SK-N-SH (cell line): ENCODE data around the gene H6PD. TPM values are rescaled to one million over a fixed set of nuclear protein-coding genes. Genes with fewer than 3 reads are reported as not detected.

Experiments used
- CTCF ChIA-PET: fragments of 300-600, 350-600 bp; formaldehyde crosslinking; extraction: SDS; loops from one replicate; lab custom pipeline; 2021; lab: Yijun Ruan, JAX
- POLR2A ChIA-PET: fragments of 350-600 bp; sonication (Branson Sonifier 250); formaldehyde crosslinking; extraction: SDS; loops from one replicate; lab custom pipeline; 2020; ENCODE audit warnings: antibody characterized with exemption, inconsistent platforms; lab: Yijun Ruan, JAX
- DNase-seq: peaks from one replicate; pipeline ENCODE4 v3.0.0; 2012
- H2AFZ ChIP-seq: fragments of 200-600 bp; sonication (generic); 2 replicates; pipeline ENCODE4 v1.8.1; 2016; ENCODE audit warnings: antibody characterized with exemption, mild to moderate bottlenecking, low read depth
- H3F3A ChIP-seq: fragments of 200-600 bp; sonication (generic); replicated peaks from 2 replicates; pipeline ENCODE3; 2016; ENCODE audit warnings: antibody characterized with exemption, mild to moderate bottlenecking; ENCODE audit not compliant: insufficient read depth
- H3K27ac ChIP-seq, 2 experiments: fragments of 200-500 bp in 1 of 2; fragments of 200-600 bp in 1 of 2; sonication (Bioruptor generic) in 1 of 2; sonication (generic), shearing (Covaris generic) in 1 of 2; 2 replicates each; pipeline versions ENCODE4 v1.5.1 to v1.6.1; 2014 to 2016; ENCODE audit warnings: low read depth in 2 of 2, inconsistent platforms in 1 of 2, low read length in 1 of 2, mild to moderate bottlenecking in 1 of 2, mixed read lengths in 1 of 2
- H3K27me3 ChIP-seq: fragments of 200-600 bp; sonication (generic), shearing (Covaris generic); 2 replicates; pipeline ENCODE4 v1.6.1; 2016; ENCODE audit warnings: mixed run types; ENCODE audit not compliant: insufficient read depth
- H3K36me3 ChIP-seq, 2 experiments: fragments of 200-500 bp in 1 of 2; fragments of 200-600 bp in 1 of 2; sonication (Bioruptor generic) in 1 of 2; sonication (generic) in 1 of 2; replicated peaks in 1 of 2; 2 replicates each; pipeline versions ENCODE3 to v1.5.1; 2014 to 2016; ENCODE audit warnings: low read length in 1 of 2, mild to moderate bottlenecking in 1 of 2; ENCODE audit not compliant: insufficient read depth in 2 of 2, control insufficient read depth in 1 of 2
- H3K4me1 ChIP-seq, 2 experiments: fragments of 200-500 bp in 1 of 2; fragments of 200-600 bp in 1 of 2; sonication (Bioruptor generic) in 1 of 2; sonication (generic), shearing (Covaris generic) in 1 of 2; 2 replicates each; pipeline versions ENCODE4 v1.5.1 to v1.6.1; 2014 to 2016; ENCODE audit warnings: low read depth in 1 of 2, low read length in 1 of 2, mixed run types in 1 of 2; ENCODE audit not compliant: insufficient read depth in 2 of 2, control insufficient read depth in 1 of 2
- H3K4me2 ChIP-seq: fragments of 200-600 bp; sonication (generic), shearing (Covaris generic); 2 replicates; pipeline ENCODE4 v1.6.1; 2017; ENCODE audit warnings: mixed run types
- H3K4me3 ChIP-seq, 2 experiments: fragments of 200-500 bp in 1 of 2; fragments of 200-600 bp in 1 of 2; sonication (Bioruptor generic) in 1 of 2; sonication (generic), shearing (Covaris generic) in 1 of 2; 2 replicates each; pipeline versions ENCODE4 v1.5.1 to v1.8.1; 2014 to 2016; ENCODE audit warnings: low read depth in 2 of 2, inconsistent platforms in 1 of 2, low read length in 1 of 2, mild to moderate bottlenecking in 1 of 2, mixed read lengths in 1 of 2, moderate library complexity in 1 of 2
- H3K79me2 ChIP-seq: fragments of 200-600 bp; sonication (generic); 2 replicates; pipeline ENCODE4 v1.8.1; 2017; ENCODE audit warnings: mild to moderate bottlenecking; ENCODE audit not compliant: insufficient read depth
- H3K9ac ChIP-seq: fragments of 200-600 bp; sonication (generic); 2 replicates; pipeline ENCODE4 v1.6.1; 2017; ENCODE audit warnings: mixed run types
- H3K9me2 ChIP-seq: fragments of 200-600 bp; sonication (generic); 2 replicates; pipeline ENCODE4 v1.6.1; 2017; ENCODE audit warnings: mixed run types
- H3K9me3 ChIP-seq: fragments of 200-600 bp; sonication (generic); 2 replicates; pipeline ENCODE4 v1.6.1; 2017; ENCODE audit warnings: mixed run types, mild to moderate bottlenecking, moderate library complexity
- H4K20me1 ChIP-seq: fragments of 200-600 bp; sonication (generic); 2 replicates; pipeline ENCODE4 v1.6.1; 2017; ENCODE audit warnings: mild to moderate bottlenecking, mixed run types; ENCODE audit not compliant: insufficient read depth
- CHD2 ChIP-seq: fragments of 150-350 bp; IDR thresholded peaks from 2 replicates; pipeline ENCODE4 v1.6.1; 2018; ENCODE audit warnings: low read length; ENCODE audit not compliant: partially characterized antibody
- EZH2phosphoT487 ChIP-seq: fragments of 200-600 bp; sonication (generic); IDR thresholded peaks from 2 replicates; pipeline ENCODE4 v1.6.1; 2017; ENCODE audit warnings: low read depth, mixed run types, mild to moderate bottlenecking, antibody characterized with exemption, moderate library complexity, borderline replicate concordance
- FOXM1 ChIP-seq: IDR thresholded peaks from 2 replicates; pipeline ENCODE4 v1.4.0; 2012; ENCODE audit warnings: low read depth, mild to moderate bottlenecking
- GABPA ChIP-seq: IDR thresholded peaks from 2 replicates; pipeline ENCODE4 v1.4.0; 2012; ENCODE audit warnings: low read depth, mild to moderate bottlenecking
- GATA2 ChIP-seq: sonication (generic); formaldehyde crosslinking; IDR thresholded peaks from 2 replicates; pipeline ENCODE4 v1.5.0; 2020; ENCODE audit warnings: mild to moderate bottlenecking, missing genetic modification reagents
- JUND ChIP-seq: IDR thresholded peaks from 2 replicates; pipeline ENCODE4 v1.4.0; 2012
- MEF2A ChIP-seq: IDR thresholded peaks from 2 replicates; pipeline ENCODE4 v1.4.0; 2012; ENCODE audit warnings: low read depth, borderline replicate concordance
- PBX3 ChIP-seq: IDR thresholded peaks from 2 replicates; pipeline ENCODE4; 2012
- POLR2AphosphoS5 ChIP-seq: IDR thresholded peaks from 2 replicates; pipeline ENCODE4 v1.6.1; 2012; ENCODE audit warnings: low read depth, low read length
- RXRA ChIP-seq: IDR thresholded peaks from 2 replicates; pipeline ENCODE4 v1.4.0; 2012; ENCODE audit warnings: low read depth, mild to moderate bottlenecking, borderline replicate concordance
- TAF1 ChIP-seq: IDR thresholded peaks from 2 replicates; pipeline ENCODE4 v1.6.1; 2012; ENCODE audit warnings: low read depth, mild to moderate bottlenecking, low read length, moderate library complexity, borderline replicate concordance
- TCF12 ChIP-seq: IDR thresholded peaks from 2 replicates; pipeline ENCODE4 v1.4.0; 2012
- TEAD4 ChIP-seq: IDR thresholded peaks from 2 replicates; pipeline ENCODE4 v1.4.0; 2012; ENCODE audit warnings: mild to moderate bottlenecking, borderline replicate concordance; ENCODE audit not compliant: insufficient read depth
- USF1 ChIP-seq: IDR thresholded peaks from 2 replicates; pipeline ENCODE4 v1.4.0; 2012; ENCODE audit warnings: low read depth, borderline replicate concordance
- WGBS: methylation state at CpG from one replicate; pipeline ENCODE4 v1.1.6; 2017; ENCODE audit warnings: low lambda C conversion rate; 5-methylcytosine and 5-hydroxymethylcytosine counted together
- polyA plus RNA-seq, 3 experiments: library from polyadenylated mRNA; depleted of rRNA; stranded (reverse); fragments of >200 nt; gene quantifications; 2 replicates each; pipeline ENCODE4 v1.2.3, GENCODE V29; 2012
- TF ChIP-seq, protein P1 (sequence below): fragments of 150-350 bp; IDR thresholded peaks from 2 replicates; pipeline ENCODE4 v1.6.1; 2017; ENCODE audit warnings: antibody characterized with exemption, low read length, low read depth, borderline replicate concordance
- TF ChIP-seq, protein P2 (sequence below): fragments of 150-350 bp; IDR thresholded peaks from 2 replicates; pipeline ENCODE4 v1.6.1; 2016; ENCODE audit warnings: mild to moderate bottlenecking, low read depth, low read length

Gene H6PD
- polyA plus RNA-seq, 1 of the 3 experiments (the other 2 are of a cell fraction), result 19.1 TPM

GRCh38 chr1:9230869-9231533 lies 3.6 kb upstream of the H6PD start:
- Histone ChIP-seq H3K79me2 (peaks cover 9% of the 10 kb centered on the region), H3K27me3 (no peaks in the 10 kb centered on the region), H3K9me3 (no peaks in the 10 kb centered on the region), H3K4me3 (no peak overlapping the region), H3K4me1 (peaks cover 0 to 5% of the 10 kb centered on the region in 2 experiments; a peak in 1 of 4 replicates), H3K4me2 (no peak overlapping the region), H3K9me2 (no peaks in the 10 kb centered on the region), H3F3A (no peaks in the 10 kb centered on the region), H3K9ac (no peak overlapping the region), H4K20me1 (no peaks in the 10 kb centered on the region), H2AFZ (no peak overlapping the region), H3K27ac (no peak overlapping the region), H3K36me3 (no peaks in the 10 kb centered on the region)
- 82% methylated on average over 7 of the region's 7 CpGs for WGBS
- CTCF ChIA-PET, result interaction anchor here (1.1 to 2.4 kb wide), 5 partner anchors 10 to 218 kb away, joined by 3 to 9 read pairs (median 4); no protein-coding TSS in a partner anchor
- no peak for DNase-seq
- POLR2A ChIA-PET, result no interaction called here
- TF ChIP-seq USF1, result no peak
- TF ChIP-seq PBX3, result no peak
- TF ChIP-seq EZH2phosphoT487, result no peak
- TF ChIP-seq RXRA, result no peak
- no peak for TF ChIP-seq GATA2 (CRISPR knock-in tag)
- TF ChIP-seq, protein P1, sequence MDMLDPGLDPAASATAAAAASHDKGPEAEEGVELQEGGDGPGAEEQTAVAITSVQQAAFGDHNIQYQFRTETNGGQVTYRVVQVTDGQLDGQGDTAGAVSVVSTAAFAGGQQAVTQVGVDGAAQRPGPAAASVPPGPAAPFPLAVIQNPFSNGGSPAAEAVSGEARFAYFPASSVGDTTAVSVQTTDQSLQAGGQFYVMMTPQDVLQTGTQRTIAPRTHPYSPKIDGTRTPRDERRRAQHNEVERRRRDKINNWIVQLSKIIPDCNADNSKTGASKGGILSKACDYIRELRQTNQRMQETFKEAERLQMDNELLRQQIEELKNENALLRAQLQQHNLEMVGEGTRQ, result no peak
- no peak for TF ChIP-seq FOXM1
- TF ChIP-seq, protein P2, sequence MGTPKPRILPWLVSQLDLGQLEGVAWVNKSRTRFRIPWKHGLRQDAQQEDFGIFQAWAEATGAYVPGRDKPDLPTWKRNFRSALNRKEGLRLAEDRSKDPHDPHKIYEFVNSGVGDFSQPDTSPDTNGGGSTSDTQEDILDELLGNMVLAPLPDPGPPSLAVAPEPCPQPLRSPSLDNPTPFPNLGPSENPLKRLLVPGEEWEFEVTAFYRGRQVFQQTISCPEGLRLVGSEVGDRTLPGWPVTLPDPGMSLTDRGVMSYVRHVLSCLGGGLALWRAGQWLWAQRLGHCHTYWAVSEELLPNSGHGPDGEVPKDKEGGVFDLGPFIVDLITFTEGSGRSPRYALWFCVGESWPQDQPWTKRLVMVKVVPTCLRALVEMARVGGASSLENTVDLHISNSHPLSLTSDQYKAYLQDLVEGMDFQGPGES, result no peak
- no peak for TF ChIP-seq GABPA
- no peak for TF ChIP-seq MEF2A
- no peak for TF ChIP-seq TEAD4
- no peak for TF ChIP-seq CHD2
- no peak for TF ChIP-seq TAF1
- no peak for TF ChIP-seq POLR2AphosphoS5
- no peak for TF ChIP-seq TCF12
- no peak for TF ChIP-seq JUND
